GM19099 (cell line): ENCODE measurements around the gene ISG20L2.

ENCODE experiments used
- POLR2A ChIP-seq: IDR thresholded peaks from 3 replicates; pipeline ENCODE4 v1.6.1; 2011; ENCODE audit warnings: low read depth; ENCODE audit not compliant: insufficient read length; ENCODE audit errors: extremely low read depth

ISG20L2 gene

GRCh38 chr1:156705321-156705917 is 23.1 kb downstream of the ISG20L2 start, which contains the start of gene CRABP2:
TSS of gene CRABP2 (minus strand) at chr1:156705583. CDS start at chr1:156705446, 137 bp downstream.
- TF ChIP-seq POLR2A, result no peak

- no peak for TF ChIP-seq POLR2A
These were observed 23.6 kb downstream of the ISG20L2 start for GRCh38 chr1:156704930-156705320.

DNA sequence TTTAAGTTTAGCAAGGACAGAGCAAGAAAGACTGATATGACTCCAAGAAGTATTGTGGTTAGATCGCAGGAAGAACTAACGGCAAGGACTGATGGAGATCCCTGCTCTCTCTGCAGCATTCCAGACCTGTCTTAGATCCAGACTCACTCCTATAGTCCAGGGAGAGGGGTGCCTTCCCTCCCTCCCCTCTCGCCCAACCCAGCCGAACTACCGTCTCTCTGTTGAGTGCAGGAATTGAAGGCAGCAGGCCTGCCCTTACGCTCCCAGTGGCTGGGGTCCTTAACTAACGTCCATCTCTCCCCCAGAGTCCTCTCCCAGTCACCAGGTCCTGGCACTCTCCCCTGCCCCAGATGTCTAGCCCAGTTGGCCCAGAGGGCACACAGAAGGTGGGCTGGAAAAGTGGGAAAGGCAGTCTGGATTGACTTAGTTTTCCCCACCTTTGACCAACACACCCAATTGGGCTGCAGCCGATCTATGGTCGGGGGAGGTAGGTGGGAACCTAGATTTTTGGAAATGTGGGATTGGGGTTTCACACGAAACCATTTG is 24.3 kb downstream of the ISG20L2 start:
- no peak for TF ChIP-seq POLR2A

- no peak for TF ChIP-seq POLR2A
These were observed 24.8 kb downstream of the ISG20L2 start for GRCh38 chr1:156703741-156704140.

DNA sequence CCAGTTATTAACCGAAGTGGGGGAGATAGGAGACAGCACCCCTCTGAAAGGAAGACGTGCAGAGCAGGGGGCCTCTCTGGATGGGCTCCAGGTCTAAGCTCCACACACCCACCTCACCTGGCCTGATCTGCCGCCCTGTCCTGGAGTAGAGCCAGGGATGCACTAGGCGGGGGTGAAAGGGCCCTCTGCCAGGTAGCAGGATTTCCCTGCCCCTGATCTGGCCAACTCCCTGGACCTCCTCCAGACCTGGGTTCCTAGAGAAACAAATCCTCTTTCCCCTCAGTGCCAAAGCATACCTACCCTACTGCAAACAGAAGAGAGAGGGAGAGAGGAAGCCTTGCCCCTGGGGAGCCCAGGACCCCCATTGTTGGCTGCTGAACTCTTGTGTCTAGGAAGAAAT is 25.2 kb downstream of the ISG20L2 start:
- TF ChIP-seq POLR2A, result no peak

GRCh38 chr1:156700736-156701531 is 27.6 kb downstream of the ISG20L2 start:
- TF ChIP-seq POLR2A, result no peak

DNA sequence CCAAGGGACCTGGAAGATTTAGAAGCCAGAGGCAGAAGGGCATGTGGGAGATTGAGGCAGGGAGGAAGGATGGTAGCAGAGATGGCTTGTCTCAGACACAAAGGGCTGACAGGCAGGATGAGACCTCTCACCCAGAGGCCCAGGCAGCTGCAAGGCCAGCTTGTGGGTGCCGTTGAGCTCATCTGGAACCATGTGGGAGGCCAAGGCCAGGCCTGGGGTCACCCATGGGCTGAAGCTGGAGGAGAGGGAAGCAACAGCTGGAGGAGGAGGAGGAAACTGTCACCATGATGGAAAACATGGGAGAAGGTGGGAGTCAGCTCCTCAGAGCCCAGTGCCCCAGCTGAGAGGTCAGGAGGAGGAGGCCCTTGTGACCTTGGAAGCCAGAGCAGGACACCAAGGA is 29.6 kb downstream of the ISG20L2 start:
- TF ChIP-seq POLR2A, result no peak

DNA sequence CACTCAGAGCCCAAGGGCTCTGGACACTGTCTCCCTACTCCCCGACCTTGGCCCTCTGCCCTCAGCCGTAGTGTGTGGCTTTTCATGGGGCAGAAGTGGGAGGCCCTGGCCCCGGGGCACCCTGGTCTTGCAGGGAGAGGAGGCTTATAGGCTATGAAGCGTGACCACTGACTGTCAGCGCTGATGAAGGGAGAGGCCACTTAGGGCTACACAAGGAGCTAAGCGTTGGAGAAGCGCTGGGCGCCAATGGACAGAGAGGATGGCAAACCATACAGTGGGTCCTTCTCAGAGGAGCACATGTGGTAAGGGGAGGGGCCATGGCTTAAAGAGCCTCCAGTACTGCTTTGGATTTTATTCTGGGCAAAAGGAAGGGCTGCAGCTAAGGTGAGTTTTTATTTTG is 31.1 kb downstream of the ISG20L2 start:
- no peak for TF ChIP-seq POLR2A

DNA sequence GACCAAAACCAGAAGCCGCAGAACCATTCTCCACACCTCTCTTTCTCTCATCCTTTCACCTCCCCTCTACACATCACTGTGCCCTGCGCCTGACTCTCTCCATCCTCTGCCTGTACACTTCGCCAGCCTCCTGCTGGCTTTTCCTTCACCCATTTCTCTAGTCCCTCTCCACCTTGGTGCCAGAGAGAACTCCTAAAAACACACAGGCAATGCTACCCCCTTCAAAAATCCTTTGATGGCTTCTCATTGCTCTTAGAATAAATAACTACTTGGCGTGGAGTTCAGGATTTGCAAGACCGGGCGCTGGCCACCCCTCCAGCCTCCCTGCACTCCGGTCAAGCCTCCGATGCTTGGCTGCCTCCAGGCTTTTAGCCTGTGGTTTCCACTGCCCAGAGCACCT is 31.8 kb downstream of the ISG20L2 start:
- TF ChIP-seq POLR2A, result no peak

DNA sequence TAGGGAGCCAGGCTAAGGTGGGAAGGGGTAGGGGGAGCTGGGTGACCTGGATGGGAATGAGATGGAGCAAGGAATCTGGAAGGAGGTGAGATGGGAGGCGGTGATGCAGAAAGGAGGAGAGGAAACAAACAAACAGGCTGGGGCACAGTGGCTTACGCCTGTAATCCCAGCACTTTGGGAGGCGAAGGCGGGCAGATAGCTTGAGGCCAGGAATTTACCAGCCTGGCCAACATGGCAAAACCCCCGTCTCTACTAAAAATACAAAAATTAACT is 33.9 kb downstream of the ISG20L2 start:
- TF ChIP-seq POLR2A, result no peak

GRCh38 chr1:156693848-156694689 is 34.5 kb downstream of the ISG20L2 start:
- TF ChIP-seq POLR2A, result no peak

DNA sequence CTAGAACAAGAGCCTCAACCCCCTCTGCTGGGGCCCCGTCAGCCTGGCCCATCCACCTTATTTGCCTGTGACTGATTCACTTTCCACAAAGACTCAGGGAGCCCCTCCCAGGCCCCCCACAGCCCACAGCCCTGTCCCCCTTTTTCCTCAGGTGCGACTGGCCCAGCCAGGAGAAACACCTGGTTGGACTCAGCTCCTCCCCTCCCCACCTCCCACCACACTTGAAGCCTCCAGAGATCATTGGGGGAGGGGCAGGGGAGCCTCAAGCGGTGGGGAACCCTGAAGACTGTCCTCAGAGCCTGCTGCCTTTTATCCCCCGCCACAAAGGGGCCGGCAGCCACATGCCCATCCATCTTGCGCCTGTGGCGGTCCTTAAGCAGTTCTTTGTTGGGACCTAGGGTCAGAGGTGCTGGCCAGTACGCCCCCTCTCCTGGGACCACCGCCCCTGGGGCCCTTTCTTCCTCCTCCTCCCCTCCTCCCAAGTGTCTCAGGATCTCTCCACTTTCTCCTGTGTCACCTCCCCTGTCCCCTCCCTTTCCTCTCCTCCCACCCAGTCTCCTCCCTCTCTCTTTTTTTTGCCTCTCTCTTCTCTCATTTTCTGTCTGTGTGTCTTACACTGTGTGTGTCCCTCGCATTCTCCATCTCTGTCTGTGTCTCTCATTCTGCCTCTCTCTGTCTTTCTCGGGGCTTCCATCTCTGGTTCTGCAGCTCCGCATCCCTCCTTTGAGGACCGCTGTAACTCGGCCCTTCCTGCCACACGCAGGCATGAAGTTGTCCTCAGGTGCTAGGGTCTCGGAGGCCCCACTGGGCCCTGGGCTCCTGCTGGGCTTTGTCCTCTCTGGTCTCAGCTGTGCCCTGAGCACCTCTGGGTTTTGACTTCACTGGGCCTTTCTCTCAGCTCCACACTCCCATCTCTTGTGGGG is 35.4 kb downstream of the ISG20L2 start:
- TF ChIP-seq POLR2A, result no peak

DNA sequence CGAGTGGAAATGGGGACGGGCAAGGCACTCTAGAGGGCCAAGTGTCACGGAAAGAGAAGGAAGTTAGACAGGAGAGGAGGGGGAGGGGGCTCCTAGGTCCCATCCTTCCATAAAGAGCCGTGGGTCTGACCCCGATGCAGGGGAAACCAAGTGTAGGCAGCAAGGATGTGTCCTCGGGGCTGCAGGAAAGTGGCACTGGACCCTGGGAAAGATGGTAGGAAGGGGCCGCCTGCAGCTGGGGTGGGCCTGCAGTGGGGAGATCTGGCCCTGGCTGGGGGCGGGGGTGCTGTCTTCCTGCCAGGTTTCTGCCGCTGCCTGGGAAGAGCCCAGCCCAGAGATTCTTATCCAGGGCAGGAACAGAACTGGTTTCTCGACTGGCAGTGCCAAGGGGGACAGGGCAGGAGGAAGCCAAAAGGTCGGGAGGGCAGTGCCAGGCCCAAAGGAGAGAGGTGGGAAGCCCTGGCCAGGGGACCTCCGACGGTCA is 36.1 kb downstream of the ISG20L2 start:
- no peak for TF ChIP-seq POLR2A
